Amygdala (tissue), 56 donors: ENCODE measurements around the gene CNOT6L.

Experiments
- DNase-seq, 56 donors: peaks; one replicate each; lab custom pipeline; 2025; lab: John Stamatoyannopoulos, UW

Gene CNOT6L

DNA sequence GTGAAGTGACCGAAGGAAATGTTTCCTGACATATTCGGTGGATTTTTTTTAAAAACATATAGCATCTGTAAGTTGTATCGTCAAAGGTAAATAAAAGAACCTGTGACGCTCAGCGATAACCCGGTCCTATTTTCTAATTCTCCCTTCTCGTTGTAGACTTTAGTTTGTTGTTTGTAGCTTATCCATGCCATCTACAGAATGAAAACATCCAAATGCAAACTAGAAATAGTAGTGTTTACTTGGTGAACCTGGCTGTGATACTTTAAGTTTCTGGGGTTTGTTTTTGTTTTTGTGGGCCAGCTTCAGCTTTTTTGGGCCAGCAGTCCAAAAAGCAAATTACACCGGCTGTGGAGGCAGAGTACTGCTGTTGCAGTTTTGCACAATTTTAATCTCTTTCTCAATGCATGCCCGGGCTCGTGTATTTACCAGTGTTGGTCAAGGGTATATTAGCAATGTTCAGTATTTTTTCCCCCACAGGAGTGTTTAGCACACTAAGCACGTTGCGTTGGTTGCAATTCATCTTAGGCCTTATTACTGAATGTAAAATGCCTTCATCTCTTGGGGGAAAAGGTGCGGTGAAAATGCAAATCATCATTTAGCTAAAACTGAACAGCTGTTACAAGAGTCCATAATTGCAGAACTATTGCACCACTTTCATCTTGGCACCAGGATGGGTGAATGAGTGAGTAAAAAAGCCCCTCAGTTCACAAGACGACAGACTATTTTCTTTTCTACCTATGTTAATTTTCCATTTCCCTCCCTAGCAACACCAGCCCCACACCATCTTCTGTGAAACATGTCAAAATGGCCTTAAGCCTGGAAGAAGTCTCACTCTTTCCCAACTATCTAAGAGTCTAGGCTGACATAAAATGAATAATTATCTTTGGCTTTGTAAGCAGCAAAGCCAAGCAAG lies 1.7 kb upstream of the CNOT6L start:
- peak in 8 of 56 donors; percentile 1 to 11 (median 4) for DNase-seq

DNA sequence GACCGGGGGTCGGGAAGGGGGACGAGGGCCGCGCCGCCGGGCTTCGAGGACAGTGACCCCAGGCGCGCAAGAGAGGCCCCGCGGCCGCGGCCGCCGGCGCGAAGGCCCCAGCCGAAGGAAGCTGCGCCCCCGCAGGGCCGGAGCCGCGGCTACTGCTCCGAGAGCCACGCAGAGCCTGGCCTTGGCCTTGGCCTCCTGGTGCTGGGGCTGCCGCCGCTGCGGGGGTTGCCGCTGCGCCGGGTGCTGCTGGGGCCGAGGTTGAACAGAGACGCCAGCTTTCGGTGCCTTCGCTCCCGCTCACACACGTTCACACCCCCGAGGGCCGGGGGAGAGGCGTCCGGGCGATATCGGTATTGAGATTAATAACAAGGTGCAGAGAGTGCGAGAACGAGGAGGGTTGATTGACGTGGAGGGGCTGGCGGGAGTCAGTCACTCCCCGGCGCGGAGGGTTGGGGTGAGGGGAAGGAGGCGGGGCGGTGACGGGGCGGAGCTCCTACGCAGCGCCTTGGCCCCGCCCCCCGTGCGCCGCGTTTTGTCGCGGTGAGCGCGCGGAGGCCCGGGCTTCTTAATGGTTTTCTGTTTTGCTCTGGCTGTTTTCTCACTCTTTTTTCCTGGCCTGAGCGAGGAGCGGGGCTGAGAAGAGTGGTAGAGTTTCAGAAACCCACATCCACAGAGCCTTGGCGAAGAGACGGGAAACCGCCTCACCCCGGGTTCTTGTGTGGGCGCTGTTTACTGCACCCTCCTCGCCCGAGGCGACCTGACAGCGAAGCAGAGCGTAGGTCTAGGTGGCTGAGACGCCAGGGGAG lies 878 bp upstream of the CNOT6L start:
- DNase-seq, result peak; percentile 52 to 95 (median 87)

DNA sequence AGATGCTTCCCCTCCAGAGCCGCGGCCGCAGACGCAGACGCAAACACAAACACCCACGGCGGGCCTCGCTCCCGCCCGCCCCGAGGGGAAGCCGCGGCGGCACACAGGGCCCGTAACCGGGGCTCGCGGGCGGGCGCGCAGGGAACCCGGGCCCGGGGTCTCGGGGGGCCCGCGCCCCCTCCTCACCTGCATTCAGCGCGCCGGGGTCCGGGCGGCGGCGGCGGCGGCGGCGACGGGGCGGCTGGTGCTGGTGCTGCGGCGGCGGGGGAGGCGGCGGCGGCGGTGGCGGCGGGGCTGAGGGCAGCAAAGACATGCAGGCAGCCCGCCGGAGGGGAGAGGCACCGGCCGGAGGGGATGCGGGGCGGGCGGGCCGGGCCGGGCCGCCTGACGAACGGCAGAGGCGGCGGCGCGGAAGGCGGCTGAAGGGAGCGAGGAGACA lies 255 bp upstream of the CNOT6L start:
- peak in 14 of 56 donors; percentile 3 to 62 (median 34) for DNase-seq

GRCh38 chr4:77818073-77818601 lies 1.0 kb downstream of the CNOT6L start:
- peak in 53 of 56 donors; percentile 0 to 74 (median 37) for DNase-seq

GRCh38 chr4:77817304-77818072 lies 1.7 kb downstream of the CNOT6L start:
- DNase-seq, result no peak

GRCh38 chr4:77816546-77816945 lies 2.6 kb downstream of the CNOT6L start:
- DNase-seq, result no peak

DNA sequence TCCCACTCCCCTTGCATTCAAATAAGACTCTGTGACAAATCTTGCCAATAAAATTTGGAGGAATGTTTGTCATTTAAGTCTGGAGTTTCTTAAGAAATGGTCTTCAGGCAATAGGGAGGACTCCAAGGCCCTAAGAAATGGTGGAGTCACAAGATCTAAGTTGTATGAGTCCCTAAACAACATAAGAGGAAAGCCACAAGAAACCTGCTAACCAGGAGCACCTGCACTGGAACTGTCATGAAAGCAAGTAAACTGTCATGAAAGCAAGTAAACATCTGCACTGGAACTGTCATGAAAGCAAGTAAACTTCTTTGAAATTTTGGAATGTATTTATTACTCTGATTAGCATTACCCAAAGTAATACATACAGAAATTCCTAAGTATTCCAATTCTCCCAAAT lies 3.5 kb downstream of the CNOT6L start:
- DNase-seq, result no peak

- no peak for DNase-seq
Observed at GRCh38 chr4:77805840-77806239, 13.3 kb downstream of the CNOT6L start.

DNA sequence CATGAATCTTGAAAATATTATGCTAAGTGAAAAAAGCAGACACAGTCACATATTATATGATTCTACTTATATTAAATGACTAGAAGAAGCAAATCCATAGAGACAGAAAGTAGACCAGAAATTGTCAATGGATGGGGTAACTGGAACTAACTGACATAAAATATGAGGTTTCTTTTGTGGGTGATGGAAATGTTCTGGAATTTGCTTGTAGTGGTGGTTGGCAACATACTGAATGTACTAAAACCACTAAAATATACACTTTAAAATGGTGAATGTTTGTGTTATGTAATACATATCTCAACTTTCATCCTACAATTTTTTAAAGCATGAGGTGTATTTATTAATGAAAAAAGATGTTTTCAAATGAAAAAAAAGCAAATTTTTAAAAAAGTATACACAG lies 14.7 kb downstream of the CNOT6L start:
- DNase-seq, result no peak

DNA sequence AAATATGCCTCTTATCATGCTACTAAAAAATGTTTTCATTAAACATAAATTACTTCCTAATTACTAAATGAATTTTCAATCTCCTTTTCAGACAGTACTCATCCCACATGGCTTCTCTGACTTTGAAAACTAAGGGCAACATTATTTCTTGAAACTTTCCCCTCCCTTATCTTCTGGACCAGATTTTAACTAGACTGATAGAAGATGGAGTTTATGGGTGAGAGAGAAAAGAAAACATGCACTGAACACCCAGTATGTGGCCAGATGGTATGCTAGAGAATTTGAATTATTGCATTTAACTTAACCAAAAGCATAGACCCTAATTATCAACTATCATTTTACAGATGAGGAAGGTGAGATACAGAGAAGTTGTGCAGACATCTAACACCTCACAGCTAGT lies 16.8 kb downstream of the CNOT6L start:
- DNase-seq, result no peak

- DNase-seq, result no peak
Observed at GRCh38 chr4:77801260-77801608, 17.9 kb downstream of the CNOT6L start.

- no peak for DNase-seq
Observed at GRCh38 chr4:77800483-77801259, 18.5 kb downstream of the CNOT6L start.

DNA sequence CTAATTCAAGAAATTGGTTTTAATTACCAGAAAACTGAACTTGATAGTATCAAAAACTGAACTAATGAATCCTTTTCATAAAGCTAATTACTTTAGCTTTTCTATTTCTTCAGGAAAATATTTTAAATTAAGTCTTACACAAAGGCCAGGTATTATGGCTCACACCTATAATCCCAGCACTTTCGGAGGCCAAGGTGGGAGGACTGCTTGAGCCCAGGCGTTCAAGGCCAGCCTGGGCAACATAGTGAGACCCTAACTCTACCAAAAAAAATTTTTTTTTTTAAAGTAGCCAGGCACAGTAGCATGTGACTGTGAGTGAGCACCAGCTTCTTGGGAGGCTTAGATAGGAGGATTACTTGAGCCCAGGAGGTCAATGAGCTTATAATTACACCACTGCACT lies 19.1 kb downstream of the CNOT6L start:
- DNase-seq, result no peak

GRCh38 chr4:77798385-77798784 lies 20.8 kb downstream of the CNOT6L start:
- DNase-seq, result no peak

DNA sequence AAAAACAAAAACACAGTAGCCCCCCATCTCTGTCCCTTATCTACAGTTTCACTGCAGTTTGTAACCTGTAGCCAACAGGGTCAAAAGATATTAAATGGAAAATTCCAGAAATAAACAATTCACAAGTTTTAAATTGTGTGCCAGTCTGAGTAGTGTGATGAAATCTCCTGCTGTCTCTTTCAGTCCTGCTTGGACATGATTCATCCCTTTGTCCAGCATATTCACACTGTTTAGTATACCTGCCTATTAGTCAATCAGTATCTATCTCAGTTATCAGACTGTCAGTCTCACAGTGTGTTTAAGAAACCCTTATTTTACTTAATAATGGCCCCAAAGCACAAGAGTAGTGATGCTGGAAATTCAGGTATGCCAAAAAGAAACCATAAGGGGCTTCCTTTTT lies 21.9 kb downstream of the CNOT6L start:
- DNase-seq, result no peak

- no peak for DNase-seq
Observed at GRCh38 chr4:77795326-77795725, 23.8 kb downstream of the CNOT6L start.

DNA sequence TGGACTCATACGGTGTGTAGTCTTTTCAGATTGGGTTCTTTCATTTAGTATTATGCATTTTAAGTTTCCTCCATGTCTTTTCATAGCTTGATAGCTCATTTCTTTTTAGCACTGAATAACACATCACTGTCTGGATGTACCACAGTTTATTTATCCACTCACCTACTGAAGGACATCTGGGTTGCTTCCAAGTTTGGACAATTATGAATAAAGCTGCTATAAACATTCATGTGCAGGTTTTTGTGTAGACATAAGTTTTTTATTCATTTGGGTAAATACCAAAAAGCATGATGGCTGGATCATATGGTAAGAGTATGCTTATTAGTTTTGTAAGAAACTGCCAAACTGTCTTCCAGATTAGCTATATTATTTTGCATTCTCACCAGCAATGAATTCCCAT lies 29.0 kb downstream of the CNOT6L start:
- no peak for DNase-seq

DNA sequence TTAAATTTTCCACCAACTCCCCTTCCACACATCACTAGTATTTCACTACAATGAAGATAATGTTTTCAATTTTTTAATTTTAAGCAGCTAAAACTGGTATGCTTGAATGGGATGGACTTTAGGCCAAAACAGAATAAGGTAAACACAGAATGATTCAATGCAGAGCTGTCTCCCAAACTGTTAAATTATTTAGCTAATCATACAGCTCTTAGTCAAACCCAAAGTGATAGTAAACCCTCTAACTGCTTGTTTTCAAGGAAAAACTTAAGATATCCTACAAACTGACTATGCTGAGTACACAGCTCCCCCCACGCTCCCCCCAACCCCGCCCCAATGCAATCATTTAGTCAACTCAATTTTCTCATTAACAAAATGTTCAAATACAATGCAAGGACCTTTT lies 30.2 kb downstream of the CNOT6L start:
- no peak for DNase-seq

- DNase-seq, result no peak
Observed at GRCh38 chr4:77787969-77788368, 31.2 kb downstream of the CNOT6L start.

DNA sequence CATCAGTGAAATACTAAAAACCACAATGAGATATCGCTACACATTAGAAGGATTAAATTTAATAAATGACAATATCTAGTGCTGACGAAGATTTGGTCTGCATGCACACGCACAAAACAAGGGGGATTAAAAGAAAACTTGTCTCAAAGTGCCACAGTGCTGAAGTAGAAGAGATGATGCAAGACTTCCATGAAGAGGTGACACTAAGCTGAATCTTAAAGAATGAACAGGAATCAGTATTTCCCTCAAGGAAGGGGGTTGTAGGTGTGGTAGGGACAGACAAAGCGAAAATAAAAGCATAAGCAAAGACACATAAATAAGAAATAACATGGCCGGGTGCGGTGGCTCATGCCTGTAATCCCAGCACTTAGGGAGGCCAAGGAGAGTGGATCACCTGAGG lies 33.5 kb downstream of the CNOT6L start:
- DNase-seq, result no peak
